GM21529 (cell line): ENCODE results near the gene ASTN2.

Experiments used
- ATAC-seq: cut with Tn5 transposase; IDR thresholded peaks from one replicate; pipeline ENCODE4 v1.9.1; 2021; ENCODE audit not compliant: unreplicated experiment

ASTN2 gene

GRCh38 chr9:116379821-116380220 lies 1035.0 kb downstream of the ASTN2 start:
- ATAC-seq = no peak

- no peak for ATAC-seq
Measured at GRCh38 chr9:116378873-116379272, 1036.0 kb downstream of the ASTN2 start.

- no peak for ATAC-seq
Measured at GRCh38 chr9:116377179-116377798, 1037.6 kb downstream of the ASTN2 start.
